Gastrocnemius medialis (tissue), 4 donors: Measurements from ENCODE around the gene CACTIN. TPM values are rescaled to one million over a fixed set of nuclear protein-coding genes. Genes with fewer than 3 reads are reported as not detected.
A peak's percentile ranks its signal among the peaks of the same experiment; 100 is the strongest.

Experiments
- ATAC-seq, 2 donors: fragments of 150-250 bp; one replicate each; pipeline ENCODE4 v1.9.1; 2016
- DNase-seq, 2 donors: peaks; one replicate each; pipeline ENCODE4 v3.0.0-alpha.2; 2019
- H3K27ac ChIP-seq, 4 donors: fragments of 200-600 bp; sonication (generic); 1 replicate in 1 of 4; 2 replicates in 3 of 4; pipeline ENCODE4 v1.5.1; 2016 to 2018; ENCODE audit warnings: mild to moderate bottlenecking in 2 of 4, moderate library complexity in 1 of 4
- H3K27me3 ChIP-seq, 3 donors: fragments of 200-600 bp; sonication (generic) in 2 of 3; 1 replicate in 1 of 3; 2 replicates in 2 of 3; pipeline versions ENCODE4 v1.5.1 to v1.6.0; 2016 to 2019; ENCODE audit warnings: mild to moderate bottlenecking in 1 of 3, moderate library complexity in 1 of 3
- H3K36me3 ChIP-seq, 2 donors: fragments of 200-600 bp; sonication (generic) in 1 of 2; one replicate each; pipeline ENCODE4 v1.5.1; 2017 to 2018
- H3K4me1 ChIP-seq, 2 donors: fragments of 200-600 bp; sonication (generic) in 1 of 2; one replicate each; pipeline ENCODE4 v1.5.1; 2016 to 2017; ENCODE audit warnings: mild to moderate bottlenecking in 2 of 2
- H3K4me3 ChIP-seq, 4 donors: fragments of 200-600 bp; sonication (generic) in 3 of 4; 1 replicate in 1 of 4; 2 replicates in 3 of 4; pipeline ENCODE4 v1.5.1; 2016 to 2019; ENCODE audit warnings: mild to moderate bottlenecking in 2 of 4
- H3K9me3 ChIP-seq, 3 donors: fragments of 200-600 bp; sonication (generic) in 2 of 3; 1 replicate in 1 of 3; 2 replicates in 2 of 3; pipeline ENCODE4 v1.5.1; 2016 to 2019
- POLR2A ChIP-seq, 2 donors: fragments of 450-650 bp; IDR thresholded peaks; one replicate each; pipeline ENCODE4 v1.6.1; 2017; ENCODE audit warnings: antibody characterized with exemption in 2 of 2, mild to moderate bottlenecking in 2 of 2, moderate library complexity in 2 of 2
- in situ Hi-C, 4 donors: fragments of 200-750 bp; cut with MboI; loops; one replicate each; pipeline versions ENCODE4 v1.15.0 to v1.8.0; 2017; ENCODE audit warnings: low sequenced_read_pairs in 4 of 4
- intact Hi-C: fragments of 100-400 bp; cut with DNase I; formaldehyde crosslinking; loops from one replicate; pipeline ENCODE4 v1.15.1; 2023; ENCODE audit warnings: low total_unique reads
- total RNA-seq, 4 donors: library from RNA; depleted of rRNA; stranded (reverse); fragments of >200 nt; gene quantifications; one replicate each; pipeline versions ENCODE4 v1.1.0 to v1.2.3, GENCODE V29; 2016
- TF ChIP-seq, protein P1 (sequence below), 5 experiments: fragments of 450-650 bp in 3 of 5; fragments of 200-600 bp in 2 of 5; sonication (generic) in 2 of 5; IDR thresholded peaks in 4 of 5; conservative IDR thresholded peaks in 1 of 5; 1 replicate in 4 of 5; 2 replicates in 1 of 5; pipeline ENCODE4 v1.5.1; 2016 to 2019; ENCODE audit warnings: antibody characterized with exemption in 5 of 5, mild to moderate bottlenecking in 3 of 5, moderate library complexity in 3 of 5

Gene CACTIN
- total RNA-seq, 4 donors from 2014 or later, result 19.5 to 28.4 (median 27.4) TPM

DNA sequence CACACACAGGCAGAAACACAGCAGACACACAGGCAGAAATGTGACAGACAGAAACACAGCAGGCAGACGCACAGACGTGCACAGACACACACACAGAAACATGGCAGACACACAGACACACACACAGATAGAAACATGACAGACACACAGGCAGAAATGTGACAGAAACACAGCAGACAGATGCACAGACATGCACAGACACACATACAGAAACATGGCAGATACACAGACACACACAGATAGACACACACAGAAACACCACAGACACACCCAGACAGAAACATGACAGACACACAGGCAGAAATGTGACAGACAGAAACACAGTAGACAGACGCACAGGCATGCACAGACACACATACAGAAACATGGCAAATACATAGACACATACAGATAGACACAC lies 21.2 kb downstream of the CACTIN start:
- Histone ChIP-seq H3K27me3 (peaks cover 20 to 24% (median 21%) of the 10 kb centered on the region in 3 donors), H3K9me3 (no peaks in the 10 kb centered on the region), H3K36me3 (peaks cover 0 to 2% of the 10 kb centered on the region in 2 donors), H3K27ac (no peak overlapping the region), H3K4me1 (peaks cover 8 to 23% of the 10 kb centered on the region in 2 donors), H3K4me3 (peak overlapping the region in 2 of 4 donors; percentile 58)
- in situ Hi-C loops, result no loop called here
- TF ChIP-seq POLR2A (IDR thresholded peaks at IDR 0.05), result no peak
- TF ChIP-seq, protein P1, sequence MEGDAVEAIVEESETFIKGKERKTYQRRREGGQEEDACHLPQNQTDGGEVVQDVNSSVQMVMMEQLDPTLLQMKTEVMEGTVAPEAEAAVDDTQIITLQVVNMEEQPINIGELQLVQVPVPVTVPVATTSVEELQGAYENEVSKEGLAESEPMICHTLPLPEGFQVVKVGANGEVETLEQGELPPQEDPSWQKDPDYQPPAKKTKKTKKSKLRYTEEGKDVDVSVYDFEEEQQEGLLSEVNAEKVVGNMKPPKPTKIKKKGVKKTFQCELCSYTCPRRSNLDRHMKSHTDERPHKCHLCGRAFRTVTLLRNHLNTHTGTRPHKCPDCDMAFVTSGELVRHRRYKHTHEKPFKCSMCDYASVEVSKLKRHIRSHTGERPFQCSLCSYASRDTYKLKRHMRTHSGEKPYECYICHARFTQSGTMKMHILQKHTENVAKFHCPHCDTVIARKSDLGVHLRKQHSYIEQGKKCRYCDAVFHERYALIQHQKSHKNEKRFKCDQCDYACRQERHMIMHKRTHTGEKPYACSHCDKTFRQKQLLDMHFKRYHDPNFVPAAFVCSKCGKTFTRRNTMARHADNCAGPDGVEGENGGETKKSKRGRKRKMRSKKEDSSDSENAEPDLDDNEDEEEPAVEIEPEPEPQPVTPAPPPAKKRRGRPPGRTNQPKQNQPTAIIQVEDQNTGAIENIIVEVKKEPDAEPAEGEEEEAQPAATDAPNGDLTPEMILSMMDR (IDR thresholded peaks at IDR 0.05 in 4 of 5, conservative IDR thresholded peaks at IDR 0.05 in 1 of 5), result no peak
- ATAC-seq (no peak), DNase-seq (no peak)
- intact Hi-C loops, result no loop called here

DNA sequence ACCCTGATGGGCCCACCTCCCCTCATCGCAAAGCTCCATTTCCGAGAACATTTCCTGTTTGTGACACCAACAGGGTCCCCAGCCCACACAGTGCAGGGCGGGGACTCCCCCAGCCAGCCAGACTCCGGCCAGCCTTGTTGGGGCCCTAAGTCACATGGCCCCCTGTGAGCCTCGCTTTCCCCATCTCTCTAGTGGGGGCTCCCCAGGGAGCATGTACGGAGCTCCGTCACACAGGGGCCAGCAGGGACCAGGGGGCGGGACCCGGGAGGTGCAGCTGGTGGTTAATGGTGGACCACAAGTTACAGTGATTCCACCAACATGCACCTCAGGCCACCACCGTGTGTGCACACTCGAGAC lies 21.6 kb downstream of the CACTIN start:
- DNase-seq (no peak), ATAC-seq (no peak)
- intact Hi-C loops, result no loop called here
- Histone ChIP-seq H3K36me3 (no peaks in the 10 kb centered on the region), H3K4me1 (peaks cover 8 to 23% of the 10 kb centered on the region in 2 donors), H3K4me3 (peak overlapping the region in 1 of 4 donors; percentile 11), H3K27ac (peak overlapping the region in 2 of 4 donors; percentile 5 to 16), H3K27me3 (peaks cover 20 to 24% (median 21%) of the 10 kb centered on the region in 3 donors), H3K9me3 (no peaks in the 10 kb centered on the region)
- TF ChIP-seq, protein P1 (IDR thresholded peaks at IDR 0.05 in 4 of 5, conservative IDR thresholded peaks at IDR 0.05 in 1 of 5), result no peak
- TF ChIP-seq POLR2A (IDR thresholded peaks at IDR 0.05), result no peak
- in situ Hi-C loops, result no loop called here

DNA sequence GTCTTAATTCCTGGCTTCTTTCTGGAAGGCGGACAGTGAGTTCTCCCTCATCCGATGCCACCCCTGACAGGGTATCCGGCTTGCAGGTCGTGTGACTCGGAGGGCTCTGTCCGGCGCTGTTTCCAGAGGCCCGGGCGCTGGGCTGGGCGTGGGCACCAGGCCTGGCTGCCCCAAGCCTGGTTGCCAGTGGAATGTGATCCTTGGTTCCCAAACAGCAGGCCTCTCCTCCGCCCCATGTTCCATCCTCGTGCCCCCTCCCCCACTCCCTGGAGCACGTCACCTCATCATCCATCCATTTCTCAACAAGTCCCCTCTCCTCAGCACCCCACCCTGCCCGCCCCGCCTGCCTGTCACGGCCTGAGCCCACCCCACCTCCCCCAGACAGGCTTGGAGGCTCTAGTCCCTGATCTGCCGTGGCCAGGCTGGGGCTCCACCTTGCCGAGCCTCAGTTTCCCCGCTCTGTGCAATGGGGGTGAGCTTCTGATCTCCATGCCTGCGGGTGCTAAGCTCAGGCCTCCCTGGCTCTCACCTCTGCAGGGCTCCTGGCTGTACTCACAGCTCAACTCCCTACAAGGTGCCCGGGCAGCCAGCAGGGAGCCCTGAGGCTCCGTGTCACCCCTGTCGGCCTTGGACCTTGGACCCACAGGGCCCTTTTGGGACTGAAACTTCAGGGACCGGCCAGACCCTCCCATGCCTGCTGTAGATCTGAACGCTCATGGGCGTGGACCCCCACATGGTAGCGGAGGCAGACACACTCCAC lies 22.2 kb downstream of the CACTIN start:
- no peak for TF ChIP-seq POLR2A (IDR thresholded peaks at IDR 0.05)
- TF ChIP-seq, protein P1 (IDR thresholded peaks at IDR 0.05 in 4 of 5, conservative IDR thresholded peaks at IDR 0.05 in 1 of 5), result no peak
- ATAC-seq (no peak), DNase-seq (no peak)
- peaks cover 8 to 23% of the 10 kb centered on the region in 2 donors for H3K4me1 ChIP-seq
- no peaks in the 10 kb centered on the region for H3K36me3 ChIP-seq
- H3K27ac ChIP-seq, result peak overlapping the region in 2 of 4 donors; percentile 5 to 16
- in situ Hi-C loops (no loop called here), intact Hi-C loops (no loop called here)
- H3K27me3 ChIP-seq, result peaks cover 20 to 24% (median 21%) of the 10 kb centered on the region in 3 donors
- peak overlapping the region in 1 of 4 donors; percentile 11 for H3K4me3 ChIP-seq
- no peaks in the 10 kb centered on the region for H3K9me3 ChIP-seq

DNA sequence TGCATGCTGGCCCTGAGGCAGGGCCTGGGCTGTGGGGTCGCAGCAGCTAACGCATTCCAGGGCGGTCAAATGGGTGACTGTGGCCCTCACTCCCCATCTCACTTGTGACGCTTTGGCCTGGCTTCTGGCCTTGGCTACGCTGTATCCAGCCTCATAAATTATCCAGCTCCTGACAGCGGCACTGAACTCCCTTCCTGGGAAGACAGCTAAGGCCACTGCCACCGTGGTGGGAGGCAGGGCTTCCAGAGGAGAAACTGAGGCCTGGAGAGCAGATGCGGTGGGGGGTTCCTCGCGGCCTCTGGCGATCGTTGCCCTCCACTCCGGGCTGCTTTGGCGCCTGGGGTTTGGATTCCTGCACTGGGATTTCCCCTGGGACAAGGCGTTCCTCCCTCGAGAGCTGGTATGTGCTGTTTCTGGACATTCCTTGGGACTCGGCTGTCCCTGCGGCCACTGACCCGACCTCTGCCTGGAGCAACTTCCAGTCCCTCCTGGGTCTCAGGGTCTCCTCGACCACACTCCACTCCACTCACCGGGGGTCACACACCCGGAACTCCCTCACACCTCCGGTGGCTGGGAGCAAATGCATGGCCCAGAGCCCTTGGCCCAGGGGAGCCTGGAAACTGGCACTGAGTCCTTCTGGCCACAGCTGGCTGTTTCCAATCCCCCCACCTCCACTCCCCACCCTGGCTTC lies 23.3 kb downstream of the CACTIN start:
- ATAC-seq (no peak), DNase-seq (no peak)
- Histone ChIP-seq H3K27ac (peak overlapping the region in 1 of 4 donors; percentile 41), H3K4me3 (no peak overlapping the region), H3K4me1 (peaks cover 2 to 14% of the 10 kb centered on the region in 2 donors), H3K36me3 (no peaks in the 10 kb centered on the region), H3K9me3 (no peaks in the 10 kb centered on the region), H3K27me3 (peaks cover 20 to 24% (median 21%) of the 10 kb centered on the region in 3 donors)
- in situ Hi-C loops, result no loop called here
- TF ChIP-seq POLR2A (IDR thresholded peaks at IDR 0.05), result no peak
- TF ChIP-seq, protein P1 (IDR thresholded peaks at IDR 0.05 in 4 of 5, conservative IDR thresholded peaks at IDR 0.05 in 1 of 5), result no peak
- intact Hi-C loops, result no loop called here
